Activated T-cell treated with anti-CD3 and anti-CD28 coated beads for 24 hours (primary cell): ENCODE measurements around the gene CEP41.
"Not testable (repeated sequence)": the region's sequence is repeated elsewhere in the genome, so short reads cannot be mapped to it uniquely, and the experiment has no call there.

Source experiments
- DNase-seq: peaks from one replicate; pipeline ENCODE4 v3.0.0-alpha.2; 2020; ENCODE audit warnings: low read depth

Gene CEP41

DNA sequence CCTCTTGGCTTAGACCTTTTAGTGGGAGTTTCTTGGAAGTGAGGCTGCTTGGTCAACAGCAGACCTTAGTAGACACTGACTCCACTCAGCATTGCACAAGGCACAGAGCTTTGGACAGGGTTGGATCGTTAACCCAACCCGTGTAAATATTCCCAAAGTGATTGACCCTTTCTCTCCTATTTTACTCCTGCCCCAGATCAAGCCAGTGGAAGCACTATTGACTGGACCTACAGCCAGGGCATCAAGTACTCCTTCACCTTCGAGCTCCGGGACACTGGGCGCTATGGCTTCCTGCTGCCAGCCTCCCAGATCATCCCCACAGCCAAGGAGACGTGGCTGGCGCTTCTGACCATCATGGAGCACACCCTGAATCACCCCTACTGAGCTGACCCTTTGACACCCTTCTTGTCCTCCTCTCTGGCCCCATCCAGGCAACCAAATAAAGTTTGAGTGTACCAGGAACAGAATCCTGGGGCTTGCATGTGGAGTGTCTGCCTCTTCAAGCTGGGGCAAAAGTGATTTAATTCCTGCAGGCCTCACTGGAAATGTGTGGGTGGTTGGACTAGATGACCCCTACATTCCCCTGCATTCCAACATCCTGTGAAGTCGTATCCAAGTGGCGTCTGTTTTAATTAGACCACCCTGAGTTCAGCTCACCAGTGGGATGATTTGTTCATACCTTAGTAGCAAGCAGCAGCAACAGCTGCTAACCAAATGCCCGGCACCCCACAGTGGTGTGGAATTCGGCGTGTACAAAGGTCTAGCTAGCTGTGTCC is 53.0 kb downstream of the CEP41 start:
- no peak for DNase-seq

DNA sequence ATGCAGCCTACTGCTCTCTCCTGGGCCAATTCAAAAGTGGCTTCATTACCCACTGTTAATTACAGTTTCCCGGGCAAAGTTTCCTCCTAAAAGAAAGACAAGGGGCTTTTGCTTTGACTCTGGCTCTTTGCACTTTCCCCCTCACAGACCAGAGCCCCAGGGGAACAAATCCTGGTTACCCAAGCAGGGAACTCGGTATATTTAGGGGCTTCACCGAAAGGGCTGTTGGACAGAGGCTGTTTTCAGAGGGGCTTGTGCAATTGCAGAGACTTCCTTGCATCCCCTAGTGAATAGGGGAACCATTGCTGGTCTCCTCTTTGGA is 53.5 kb downstream of the CEP41 start:
- DNase-seq = no peak

DNA sequence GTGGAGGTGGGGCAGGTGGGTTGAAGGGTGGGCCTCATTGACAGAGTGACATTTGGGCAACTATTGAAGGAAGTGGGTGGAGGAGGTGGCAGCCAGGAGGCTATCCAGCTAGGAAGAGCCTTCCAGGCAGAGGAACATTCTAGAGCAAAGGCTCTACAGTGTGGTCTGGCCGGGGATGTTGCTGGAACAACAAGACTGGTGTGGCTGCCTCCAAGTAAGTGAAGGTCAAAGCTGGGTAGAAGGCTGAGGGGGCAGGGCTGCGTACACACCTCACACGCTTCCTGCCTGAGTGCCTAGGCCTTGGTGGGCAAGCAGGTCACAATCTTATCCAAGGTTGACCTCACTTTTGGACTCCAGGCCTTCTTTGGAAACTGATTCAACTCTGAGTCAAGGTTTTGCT is 53.9 kb downstream of the CEP41 start:
- no peak for DNase-seq

DNA sequence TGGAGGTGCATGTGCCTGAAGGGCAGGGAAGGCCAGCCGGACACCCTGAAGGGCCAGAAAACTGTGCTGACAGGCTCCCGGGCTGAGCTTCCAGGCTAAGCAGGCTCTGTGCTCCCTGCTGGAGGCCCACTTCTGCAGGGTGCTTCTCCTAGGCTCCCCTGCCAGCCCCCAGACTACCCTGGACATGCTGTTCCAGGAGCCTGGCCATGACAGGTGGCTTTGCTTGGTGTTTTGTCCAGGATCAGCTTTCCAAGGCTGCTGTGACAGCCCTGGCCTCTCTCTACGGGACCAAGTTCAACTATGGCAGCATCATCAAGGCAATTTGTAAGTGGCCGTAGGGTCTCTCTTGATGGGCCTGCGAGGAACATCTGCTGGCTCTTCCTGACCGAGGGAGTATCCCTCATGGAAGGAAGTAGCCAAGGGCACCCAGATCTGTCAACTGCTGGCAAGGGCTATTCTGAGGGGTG is 55.2 kb downstream of the CEP41 start:
- DNase-seq = no peak

DNA sequence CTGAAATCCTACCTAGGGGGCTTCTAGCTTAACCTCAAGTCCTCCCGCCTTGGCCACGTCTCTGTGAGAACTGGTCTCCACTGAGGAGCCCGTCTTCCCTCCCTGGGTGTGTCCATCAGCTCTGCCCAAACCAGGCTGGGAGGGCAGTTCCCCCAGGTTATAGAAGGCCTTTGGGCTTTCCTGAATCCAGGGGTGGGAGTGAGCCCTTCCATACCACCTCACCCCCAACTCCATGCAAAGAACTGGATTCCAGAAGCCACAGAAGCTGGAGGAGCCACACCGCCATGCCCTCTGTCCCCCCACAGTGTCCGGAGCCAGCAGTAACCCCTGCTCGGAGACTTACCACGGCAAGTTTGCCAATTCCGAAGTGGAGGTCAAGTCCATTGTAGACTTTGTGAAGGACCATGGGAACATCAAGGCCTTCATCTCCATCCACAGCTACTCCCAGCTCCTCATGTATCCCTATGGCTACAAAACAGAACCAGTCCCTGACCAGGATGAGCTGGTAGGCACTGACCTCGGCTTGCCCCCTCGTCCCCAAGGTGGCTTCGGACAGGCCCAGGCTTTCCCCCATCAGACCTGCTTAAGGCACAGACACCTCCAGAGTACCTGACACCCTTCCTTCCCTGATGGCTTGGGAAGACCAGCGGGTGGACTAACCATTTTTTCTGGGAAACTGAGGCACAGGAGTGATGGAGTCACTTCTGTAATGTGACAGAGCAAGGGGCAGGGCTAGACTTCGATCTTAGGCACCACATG is 55.8 kb downstream of the CEP41 start:
- DNase-seq = no peak

DNA sequence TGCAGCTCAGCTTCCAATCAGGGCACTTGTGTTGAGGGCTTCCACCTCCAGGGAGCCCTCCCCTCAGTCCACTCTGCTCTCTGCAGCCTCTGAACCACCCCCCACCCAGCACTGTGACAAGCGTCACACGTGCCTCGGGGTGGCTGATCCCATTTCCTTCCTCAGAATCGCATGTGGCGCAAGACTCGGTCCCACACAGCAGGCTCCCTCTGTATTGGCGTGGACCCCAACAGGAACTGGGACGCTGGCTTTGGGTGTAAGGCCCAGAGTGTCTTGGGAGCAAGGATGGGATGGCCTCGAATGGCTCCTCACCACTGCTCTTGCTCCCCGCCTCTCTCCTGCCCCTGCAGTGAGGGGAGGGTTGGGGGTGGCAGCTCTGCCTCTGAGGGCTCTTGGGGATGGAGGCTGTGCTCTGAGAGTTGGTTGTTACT is 56.4 kb downstream of the CEP41 start:
- DNase-seq = no peak

DNA sequence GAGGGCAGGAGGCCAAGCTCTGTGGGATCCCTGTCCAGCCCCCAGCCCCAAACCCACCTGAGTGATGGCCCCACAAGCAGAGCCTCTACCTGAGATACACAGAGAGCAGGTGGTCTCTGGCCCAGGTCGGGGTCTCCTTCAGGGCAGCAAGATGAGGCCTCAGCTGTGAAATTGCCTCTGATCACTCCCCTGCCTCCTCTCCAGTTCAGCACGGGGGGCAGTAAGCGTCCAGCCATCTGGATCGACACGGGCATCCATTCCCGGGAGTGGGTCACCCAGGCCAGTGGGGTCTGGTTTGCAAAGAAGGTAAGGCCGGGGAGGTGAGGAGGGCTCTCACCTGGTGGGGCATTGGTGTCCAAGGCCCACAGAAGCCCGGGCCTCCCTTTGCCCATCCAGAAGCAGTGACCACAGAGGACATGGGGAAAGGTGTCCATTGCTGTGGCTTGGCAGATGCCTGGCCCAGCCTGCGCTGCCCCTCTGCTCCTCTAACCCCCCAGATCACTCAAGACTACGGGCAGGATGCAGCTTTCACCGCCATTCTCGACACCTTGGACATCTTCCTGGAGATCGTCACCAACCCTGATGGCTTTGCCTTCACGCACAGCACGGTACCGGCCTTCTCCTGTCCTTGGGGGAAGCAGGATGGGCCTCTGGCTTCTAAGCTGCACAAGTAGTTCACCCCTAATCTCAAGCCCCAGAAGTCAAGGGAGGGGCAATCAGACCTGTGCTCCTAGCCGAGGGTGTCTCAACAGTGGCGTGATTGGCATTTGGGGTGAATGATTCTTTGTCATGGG is 57.4 kb downstream of the CEP41 start:
- DNase-seq = no peak

DNA sequence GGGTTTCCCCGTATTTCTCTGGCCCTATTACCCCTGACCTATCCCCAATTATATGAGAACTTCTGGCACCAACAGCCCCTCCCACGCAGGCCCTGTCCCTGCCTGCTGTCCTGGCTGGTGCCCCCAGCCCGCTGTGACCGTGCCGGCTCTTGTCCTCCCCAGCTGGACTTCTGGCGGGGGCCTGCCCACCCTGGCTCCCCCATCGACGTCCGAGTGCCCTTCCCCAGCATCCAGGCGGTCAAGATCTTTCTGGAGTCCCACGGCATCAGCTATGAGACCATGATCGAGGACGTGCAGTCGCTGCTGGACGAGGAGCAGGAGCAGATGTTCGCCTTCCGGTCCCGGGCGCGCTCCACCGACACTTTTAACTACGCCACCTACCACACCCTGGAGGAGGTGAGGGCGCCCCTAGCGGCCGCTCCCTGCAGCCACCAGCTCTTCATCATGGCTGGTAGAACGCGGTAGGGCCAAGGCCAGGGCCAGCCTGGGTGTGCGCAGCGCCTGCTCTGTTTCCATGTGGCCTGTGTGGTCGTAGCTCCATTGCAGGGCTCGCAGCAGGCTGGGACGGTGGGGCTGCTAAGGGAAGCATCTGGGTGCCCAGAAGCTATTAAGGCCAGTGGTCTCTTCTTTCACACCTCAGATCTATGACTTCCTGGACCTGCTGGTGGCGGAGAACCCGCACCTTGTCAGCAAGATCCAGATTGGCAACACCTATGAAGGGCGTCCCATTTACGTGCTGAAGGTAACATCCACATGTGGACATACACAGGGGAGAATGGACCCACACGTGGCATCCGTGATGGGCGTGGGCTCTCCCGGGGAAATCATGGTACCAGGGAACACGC is 59.1 kb downstream of the CEP41 start:
- DNase-seq = no peak

DNA sequence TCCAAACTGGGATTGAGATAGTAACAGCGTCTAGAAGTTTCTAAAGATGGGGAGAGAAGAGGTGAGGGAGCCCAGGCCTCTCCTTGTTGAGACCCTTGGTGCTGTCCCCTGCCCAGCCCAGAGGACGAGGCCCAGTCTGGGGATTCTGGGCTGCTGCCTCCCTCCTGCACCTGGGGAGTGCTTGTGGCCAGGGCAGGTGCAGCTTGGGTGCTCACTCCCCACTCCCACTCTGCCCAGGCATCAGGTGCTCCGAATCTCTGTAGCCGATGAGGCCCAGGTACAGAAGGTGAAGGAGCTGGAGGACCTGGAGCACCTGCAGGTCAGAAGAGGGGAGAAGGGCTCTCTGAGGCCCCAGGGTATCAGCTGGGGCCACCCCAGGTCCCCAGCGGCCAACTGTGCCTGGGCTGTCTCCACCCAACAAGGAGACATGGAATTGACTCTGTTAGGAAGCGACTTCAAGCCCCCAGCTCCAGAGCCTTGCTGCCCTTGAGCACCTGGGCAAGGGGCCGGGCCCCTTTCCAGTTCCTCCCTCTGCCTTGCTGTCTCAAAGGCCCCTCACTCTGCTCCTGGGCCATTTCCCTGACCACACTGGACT is 59.9 kb downstream of the CEP41 start:
- no peak for DNase-seq

DNA sequence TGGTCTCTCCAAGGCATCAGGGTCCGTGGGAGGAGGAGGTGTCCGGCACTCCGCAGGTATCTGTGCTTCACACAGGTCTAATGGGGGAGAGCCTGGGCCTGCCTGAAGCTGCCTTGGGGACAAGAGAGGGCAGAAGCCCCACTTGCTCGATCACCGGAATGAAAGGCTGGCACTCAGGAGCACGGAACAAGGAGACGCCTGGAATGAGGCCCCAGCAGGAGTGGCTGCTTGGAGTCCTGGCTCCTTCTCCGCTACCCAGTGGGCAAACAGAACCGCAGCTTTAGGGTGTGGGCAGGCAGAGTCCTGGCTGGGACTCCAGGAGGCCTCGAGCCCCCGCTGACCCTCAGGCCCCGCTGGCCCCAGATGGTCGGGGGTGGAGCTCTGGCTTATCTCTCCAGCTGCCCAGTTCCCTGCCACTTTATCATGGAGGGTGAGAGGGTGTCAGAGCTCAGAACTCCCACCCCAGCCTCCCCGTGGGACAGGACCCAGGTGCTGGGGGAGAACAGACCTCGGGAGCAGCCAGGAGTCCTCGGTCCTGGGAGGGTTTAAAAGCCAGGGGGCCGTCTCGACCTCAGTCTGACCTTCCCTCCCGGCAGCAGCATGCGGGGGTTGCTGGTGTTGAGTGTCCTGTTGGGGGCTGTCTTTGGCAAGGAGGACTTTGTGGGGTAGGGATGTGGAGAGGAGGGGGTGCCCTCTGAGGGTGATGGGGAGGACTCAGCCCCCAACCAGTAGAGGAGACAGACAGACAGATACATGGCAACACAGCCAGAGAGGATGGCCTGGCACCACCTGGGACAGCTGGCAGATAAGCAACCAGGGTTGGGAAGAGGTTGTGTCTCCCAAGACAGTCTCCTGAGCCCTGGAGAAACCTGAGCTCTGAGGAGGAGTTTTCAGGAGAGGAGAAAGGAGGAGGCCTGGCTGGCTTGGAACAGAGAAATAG is 60.6 kb downstream of the CEP41 start, which contains the start of gene CPA1:
Gene CPA1, plus strand, starts transcription at position 574 of the 940 bp plus-strand sequence. Its CDS starts 27 bp downstream, at position 601.
- DNase-seq = no peak

DNA sequence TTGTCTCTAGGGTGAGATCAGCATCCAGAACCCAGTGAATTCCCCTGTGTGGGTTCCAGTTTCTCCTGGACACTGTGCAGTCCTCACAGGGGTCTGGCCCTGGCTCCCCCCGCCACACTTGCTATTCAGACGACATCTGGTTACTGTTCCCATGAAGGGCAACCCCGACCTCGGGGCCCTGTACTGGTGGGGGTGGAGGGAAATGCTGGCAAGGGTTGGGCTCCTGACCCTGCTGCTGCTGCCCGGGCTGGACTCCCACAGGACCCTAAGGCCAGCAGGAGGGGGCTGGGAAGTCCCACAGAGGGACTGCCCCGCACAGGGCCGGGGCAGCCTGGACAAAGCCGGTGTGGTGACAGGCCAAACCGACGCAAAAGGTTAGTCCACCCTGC is 61.3 kb downstream of the CEP41 start:
- no peak for DNase-seq

DNA sequence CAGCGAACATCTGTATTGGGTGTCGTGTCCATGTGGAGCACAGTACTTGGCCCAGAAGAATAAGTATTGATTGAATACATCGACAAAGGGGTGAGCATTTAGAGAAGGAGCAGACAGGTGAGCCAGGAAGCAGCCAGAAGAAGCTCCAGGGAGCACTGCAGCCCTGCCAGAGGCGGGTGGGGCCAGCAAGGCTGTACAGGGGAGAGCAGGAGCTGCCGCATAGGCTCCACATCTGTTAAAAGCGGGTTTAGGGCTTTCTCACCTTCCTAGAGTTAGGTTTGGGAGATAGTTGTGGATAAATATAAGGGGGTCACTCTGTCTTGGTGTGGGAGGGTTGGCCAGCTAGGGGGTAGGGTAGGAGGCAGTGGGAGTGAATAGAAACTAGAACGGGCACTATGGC is 61.8 kb downstream of the CEP41 start:
- DNase-seq = no peak

DNA sequence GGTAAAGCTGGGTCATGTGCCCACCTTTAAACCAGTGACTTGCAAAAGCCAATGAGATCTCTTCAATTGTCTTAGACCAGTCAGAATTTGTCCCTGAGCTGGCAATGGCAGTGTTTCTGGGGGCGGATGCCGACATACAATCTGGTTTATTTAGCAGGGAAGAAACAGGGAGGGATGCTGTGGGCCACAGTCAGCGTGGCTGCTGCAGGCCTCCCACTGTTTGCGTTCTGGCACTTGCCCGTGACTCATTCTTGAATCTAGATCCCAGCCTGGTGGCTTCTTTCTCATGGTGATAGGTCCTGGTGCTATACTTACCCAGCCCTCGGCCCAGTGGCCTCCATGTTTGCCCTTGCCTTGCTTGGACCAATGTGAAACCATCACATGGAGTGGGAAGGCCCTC is 63.6 kb downstream of the CEP41 start:
- no peak for DNase-seq

DNA sequence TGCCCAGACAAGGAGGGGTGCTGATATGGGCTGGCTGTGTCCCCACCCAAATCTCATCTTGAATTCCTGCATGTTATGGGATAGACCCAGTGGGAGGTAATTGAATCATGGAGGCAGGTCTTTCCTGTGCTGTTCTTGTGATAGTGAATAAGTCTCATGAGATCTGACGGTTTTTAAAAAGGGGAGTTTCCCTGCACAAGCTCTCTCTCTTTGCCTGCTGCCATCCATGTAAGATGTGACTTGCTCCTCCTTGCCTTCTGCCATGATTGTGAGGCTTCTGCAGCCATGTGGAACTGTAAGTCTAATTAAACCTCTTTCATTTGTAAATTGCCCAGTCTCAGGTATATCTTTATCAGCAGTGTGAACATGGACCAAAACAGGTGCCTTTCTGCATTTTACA is 64.4 kb downstream of the CEP41 start:
- DNase-seq = not testable (repeated sequence)

DNA sequence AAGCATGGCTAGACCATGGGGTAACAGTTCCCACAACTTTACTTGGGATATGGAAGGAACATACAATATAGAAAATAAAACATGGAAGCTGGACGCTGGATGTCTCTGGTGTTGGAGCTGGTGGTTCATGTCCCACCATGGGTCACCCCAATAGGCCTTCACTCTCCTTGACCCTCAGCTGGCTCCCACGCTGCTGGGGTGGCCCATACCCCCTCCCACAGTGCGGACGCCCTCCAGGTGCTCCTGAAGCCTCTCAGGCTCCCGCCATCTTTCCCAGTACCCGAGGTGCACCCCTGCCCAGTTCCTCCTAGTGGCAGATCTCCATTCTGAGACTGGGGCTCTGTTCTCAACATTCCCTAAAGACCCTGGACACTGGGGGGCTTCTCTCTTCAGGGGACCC is 66.3 kb downstream of the CEP41 start:
- DNase-seq = no peak

DNA sequence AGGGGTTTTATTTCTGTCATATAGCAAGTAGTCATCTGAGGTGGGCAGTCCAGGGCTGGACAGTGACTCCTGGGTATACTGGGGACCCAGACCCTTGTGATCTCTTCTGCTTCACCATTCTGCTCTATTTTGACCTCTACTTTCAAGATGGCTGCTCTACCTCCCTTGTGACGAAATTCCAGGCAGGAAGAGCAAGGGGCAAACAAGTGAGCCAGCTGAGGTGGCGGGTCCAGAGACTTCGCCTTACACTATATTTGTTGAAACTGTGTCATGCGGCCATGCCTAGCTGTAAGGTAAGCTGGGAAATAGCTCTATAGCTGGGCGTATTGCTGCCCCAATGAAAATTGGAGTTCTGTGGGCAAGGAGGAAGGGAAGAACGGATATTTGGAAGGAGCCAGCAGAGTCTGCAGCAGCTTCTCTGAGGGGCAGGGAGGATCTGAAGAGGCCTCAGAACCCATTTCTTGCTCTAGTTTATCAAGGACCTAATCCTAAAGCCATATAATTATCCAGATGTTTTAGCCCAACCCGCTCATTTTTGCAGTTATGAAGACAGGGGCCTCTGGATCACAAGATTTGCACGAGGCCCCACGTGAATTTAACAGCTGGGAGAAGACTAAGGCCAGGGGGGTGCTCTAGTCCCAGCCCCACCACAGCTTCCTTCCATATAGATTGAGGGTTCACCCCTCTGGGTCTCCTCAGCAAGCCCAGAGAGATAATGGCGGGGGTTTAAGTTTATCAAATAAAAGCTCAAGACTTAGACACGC is 68.2 kb downstream of the CEP41 start:
- no peak for DNase-seq

DNA sequence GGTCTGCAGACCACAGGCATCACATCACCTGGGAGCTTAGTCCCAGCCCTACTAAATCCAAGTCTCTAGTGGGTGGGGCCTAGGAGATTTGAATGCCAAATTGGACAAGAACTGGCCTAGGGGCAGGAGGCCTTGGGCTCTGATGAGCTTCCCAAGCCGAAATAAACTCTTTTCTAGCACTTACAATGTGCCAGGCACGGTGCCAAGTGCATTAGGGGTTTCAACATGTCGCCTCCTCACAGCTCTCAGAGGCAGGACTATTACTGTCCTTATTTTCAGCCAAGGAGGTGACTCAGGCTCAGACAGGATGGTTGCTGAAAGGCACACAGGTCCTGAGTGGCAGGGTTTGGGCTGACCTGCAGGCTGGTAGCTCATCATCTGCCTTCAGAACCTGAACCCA is 69.8 kb downstream of the CEP41 start:
- DNase-seq = no peak

DNA sequence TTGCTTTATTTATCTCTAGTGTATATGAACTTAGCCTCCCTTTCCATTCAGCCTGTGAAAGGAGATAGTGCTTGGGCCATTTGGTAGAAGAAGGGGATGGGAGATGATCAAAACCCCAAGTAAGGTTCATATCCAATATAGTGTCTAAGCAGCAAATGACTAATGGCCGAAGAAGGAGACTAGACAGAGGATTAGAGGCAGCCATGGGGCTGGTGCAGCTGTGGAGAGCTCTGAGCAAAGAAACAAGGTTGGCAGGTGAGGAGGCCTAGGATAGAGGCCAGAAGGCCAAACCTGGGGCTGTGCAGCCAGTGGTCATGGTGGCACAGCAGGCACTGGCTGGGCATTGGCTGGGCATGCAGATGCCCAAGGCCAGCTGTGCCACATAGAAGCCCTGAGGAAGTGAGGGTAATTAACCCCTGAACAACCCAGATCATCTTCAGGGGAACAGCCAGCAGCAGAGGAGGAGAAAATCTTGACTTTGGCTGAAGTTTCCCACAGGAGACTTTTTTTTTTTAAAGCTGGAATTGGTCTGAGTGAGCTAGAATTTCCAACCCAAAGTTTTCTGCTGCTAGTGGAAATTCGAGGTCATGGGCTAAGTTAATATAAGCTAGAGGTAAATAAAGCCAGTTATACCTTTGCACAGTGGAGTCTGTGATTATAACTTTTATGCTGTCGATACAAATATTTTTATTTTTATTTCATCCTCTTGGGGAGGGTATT is 70.8 kb downstream of the CEP41 start:
- no peak for DNase-seq
